H1 (cell line): ENCODE measurements around the gene PAK6. TPM values are rescaled to one million over a fixed set of nuclear protein-coding genes. Genes with fewer than 3 reads are reported as not detected.

ENCODE experiments used
- ATF3 ChIP-seq: IDR thresholded peaks from 2 replicates; pipeline ENCODE4 v1.6.1; 2011; ENCODE audit warnings: low read depth, mild to moderate bottlenecking, low read length; ENCODE audit not compliant: insufficient read depth
- CBX5 ChIP-seq: fragments of 300-800, 300-1000 bp; sonication (generic); IDR thresholded peaks from 2 replicates; pipeline ENCODE4 v1.7.1; 2016; ENCODE audit warnings: antibody characterized with exemption, low read length, low read depth
- CHD7 ChIP-seq: fragments of 300-600 bp; sonication (generic); IDR thresholded peaks from 2 replicates; pipeline ENCODE4 v1.7.1; 2012; ENCODE audit warnings: low read length, moderate library complexity, mild to moderate bottlenecking, inconsistent platforms; ENCODE audit not compliant: insufficient replicate concordance
- EGR1 ChIP-seq: IDR thresholded peaks from 2 replicates; pipeline ENCODE4 v1.6.1; 2011; ENCODE audit warnings: low read depth, low read length, borderline replicate concordance
- GABPA ChIP-seq: IDR thresholded peaks from 2 replicates; pipeline ENCODE4 v1.6.1; 2011; ENCODE audit warnings: mild to moderate bottlenecking, low read length, moderate library complexity, borderline replicate concordance; ENCODE audit not compliant: insufficient read depth
- GTF2F1 ChIP-seq: IDR thresholded peaks from 2 replicates; pipeline ENCODE4 v1.6.1; 2012; ENCODE audit warnings: low read depth, low read length, improper control_type of control experiment, borderline replicate concordance
- HDAC2 ChIP-seq, 2 experiments: fragments of 300-600 bp in 1 of 2; sonication (generic) in 1 of 2; IDR thresholded peaks; 2 replicates each; pipeline ENCODE4 v1.6.1; 2011 to 2012; ENCODE audit warnings: low read depth in 2 of 2, low read length in 2 of 2, mild to moderate bottlenecking in 2 of 2, moderate library complexity in 2 of 2, borderline replicate concordance in 1 of 2, inconsistent platforms in 1 of 2
- HDAC6 ChIP-seq: IDR thresholded peaks from one replicate; pipeline ENCODE4 v1.7.1; 2012; ENCODE audit warnings: low read depth, mild to moderate bottlenecking, inconsistent platforms, low read length, moderate library complexity
- SIX5 ChIP-seq: IDR thresholded peaks from 2 replicates; pipeline ENCODE4 v1.6.1; 2011; ENCODE audit warnings: mild to moderate bottlenecking, low read depth, low read length
- USF2 ChIP-seq: IDR thresholded peaks from 2 replicates; pipeline ENCODE4 v1.6.1; 2011; ENCODE audit warnings: low read length, improper control_type of control experiment
- polyA plus RNA-seq, 7 experiments: library from polyadenylated mRNA; depleted of rRNA in 3 of 7; stranded (reverse) in 5 of 7; unstranded in 2 of 7; fragments of >200 nt in 5 of 7; fragments of 200-250 nt in 2 of 7; gene quantifications; 1 replicate in 5 of 7; 2 replicates in 1 of 7; 4 replicates in 1 of 7; pipeline versions ENCODE4 v1.2.1 to v1.2.3, GENCODE V29; 2011 to 2013; ENCODE audit warnings: missing spikeins in 2 of 7, mixed read lengths in 2 of 7
- total RNA-seq: library from RNA; stranded (reverse); fragmentation: NEBNext Ultra II Directional; extraction: Animal tissue kit (Norgen Biotek cat#: 25700); gene quantifications from 2 replicates; pipeline ENCODE4 v1.2.1, GENCODE V29; 2021

The PAK6 gene
- total and polyA plus RNA-seq, 2 of the 8 experiments (the other 6 are each of a cell fraction or from before 2014, with no cell fraction given): 6.9 to 9.4 TPM

- TF ChIP-seq CHD7 (no peak), SIX5 (no peak), CBX5 (no peak), GTF2F1 (no peak), ATF3 (no peak), HDAC2 (IDR thresholded peaks at IDR 0.05; ENCODE audit: borderline replicate concordance in 1 of 2, low read depth in 2 of 2, low read length in 2 of 2) (no peak), GABPA (no peak), HDAC6 (no peak), USF2 (no peak), EGR1 (no peak)
Observed at GRCh38 chr15:40300771-40301170, 61.9 kb downstream of the PAK6 start (continued).
